Cardiac muscle cell (in vitro differentiated cells and primary cell): ENCODE results near the gene TANGO6. TPM values are rescaled to one million over a fixed set of nuclear protein-coding genes. Genes with fewer than 3 reads are reported as not detected.
A peak's percentile ranks its signal among the peaks of the same experiment; 100 is the strongest.

Experiments
- DNase-seq, 2 donors: peaks; one replicate each; pipeline versions ENCODE4 v3.0.0 to v3.0.0-alpha.2; 2010 to 2017; ENCODE audit warnings: low read depth in 1 of 2, low spot score in 1 of 2
- H3K27ac ChIP-seq: fragments of 200-600 bp; sonication (generic); 2 replicates; pipeline ENCODE4 v1.5.1; 2016
- H3K27me3 ChIP-seq: fragments of 200-600 bp; sonication (generic); 2 replicates; pipeline ENCODE4 v1.6.0; 2016; ENCODE audit warnings: control low read depth
- H3K36me3 ChIP-seq: fragments of 200-600 bp; sonication (generic); 2 replicates; pipeline ENCODE4 v1.5.1; 2016; ENCODE audit warnings: control low read depth
- H3K4me1 ChIP-seq: fragments of 200-600 bp; sonication (generic); 2 replicates; pipeline ENCODE4 v1.8.1; 2017; ENCODE audit warnings: low read depth, mild to moderate bottlenecking, mixed run types
- H3K4me3 ChIP-seq: fragments of 200-600 bp; sonication (generic); 2 replicates; pipeline ENCODE4 v1.5.1; 2016; ENCODE audit warnings: mild to moderate bottlenecking
- H3K9me3 ChIP-seq: fragments of 200-600 bp; sonication (generic); 2 replicates; pipeline ENCODE4 v1.5.1; 2017; ENCODE audit warnings: low read depth, mild to moderate bottlenecking, control low read depth
- CTCF ChIP-seq: IDR thresholded peaks from 2 replicates; pipeline ENCODE4 v1.5.1; 2012; ENCODE audit warnings: low read depth, mild to moderate bottlenecking, low read length
- polyA plus RNA-seq: library from polyadenylated mRNA; unstranded; fragments of >200 nt; fragmentation: Nextera tagmentation; extraction: Ambion mirVana; gene quantifications from 2 replicates; pipeline ENCODE4 v1.2.1, GENCODE V29; 2016
- total RNA-seq: library from RNA; depleted of rRNA; stranded (reverse); fragments of >200 nt; gene quantifications from 2 replicates; pipeline ENCODE4 v1.2.3, GENCODE V29; 2016

The TANGO6 gene
- total and polyA plus RNA-seq, 2 experiments from 2014 or later, result 5.4 to 8.9 TPM

DNA sequence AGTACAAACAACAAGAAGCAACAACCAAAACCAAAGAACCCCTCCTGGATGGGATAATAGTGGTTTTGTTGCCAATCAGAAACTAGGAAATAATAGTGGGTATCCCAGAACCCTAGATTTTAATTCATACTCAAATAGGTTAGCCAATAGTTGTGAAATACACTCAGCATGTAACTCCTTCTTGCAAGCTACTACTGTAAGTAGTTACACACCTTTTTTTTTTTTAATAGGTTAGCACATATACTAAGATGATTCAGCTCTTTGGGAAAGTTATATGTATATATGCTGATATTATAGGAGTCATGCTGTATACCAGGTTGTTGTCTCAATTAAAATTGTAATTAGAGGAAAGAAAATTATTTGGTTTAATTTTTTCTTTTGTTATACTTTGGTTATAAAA is 169.6 kb downstream of the TANGO6 start:
- no peak overlapping the region for H3K4me3 ChIP-seq
- H3K36me3 ChIP-seq, result no peaks in the 10 kb centered on the region
- no peak overlapping the region for H3K27ac ChIP-seq
- no peaks in the 10 kb centered on the region for H3K27me3 ChIP-seq
- no peak for DNase-seq
- TF ChIP-seq CTCF, result no peak
- no peaks in the 10 kb centered on the region for H3K4me1 ChIP-seq
- no peaks in the 10 kb centered on the region for H3K9me3 ChIP-seq

GRCh38 chr16:69013991-69014390 is 170.7 kb downstream of the TANGO6 start:
- Histone ChIP-seq H3K27ac (no peak overlapping the region), H3K4me1 (no peaks in the 10 kb centered on the region), H3K27me3 (no peaks in the 10 kb centered on the region), H3K9me3 (no peaks in the 10 kb centered on the region), H3K4me3 (no peak overlapping the region), H3K36me3 (no peaks in the 10 kb centered on the region)
- peak in 1 of 2 donors; percentile 5 for DNase-seq
- no peak for TF ChIP-seq CTCF

- Histone ChIP-seq H3K4me1 (no peaks in the 10 kb centered on the region), H3K9me3 (no peaks in the 10 kb centered on the region), H3K36me3 (no peaks in the 10 kb centered on the region), H3K4me3 (no peak overlapping the region), H3K27ac (no peak overlapping the region), H3K27me3 (no peaks in the 10 kb centered on the region)
- no peak for DNase-seq
- TF ChIP-seq CTCF, result no peak
Observed at GRCh38 chr16:69014811-69015210, 171.5 kb downstream of the TANGO6 start.

DNA sequence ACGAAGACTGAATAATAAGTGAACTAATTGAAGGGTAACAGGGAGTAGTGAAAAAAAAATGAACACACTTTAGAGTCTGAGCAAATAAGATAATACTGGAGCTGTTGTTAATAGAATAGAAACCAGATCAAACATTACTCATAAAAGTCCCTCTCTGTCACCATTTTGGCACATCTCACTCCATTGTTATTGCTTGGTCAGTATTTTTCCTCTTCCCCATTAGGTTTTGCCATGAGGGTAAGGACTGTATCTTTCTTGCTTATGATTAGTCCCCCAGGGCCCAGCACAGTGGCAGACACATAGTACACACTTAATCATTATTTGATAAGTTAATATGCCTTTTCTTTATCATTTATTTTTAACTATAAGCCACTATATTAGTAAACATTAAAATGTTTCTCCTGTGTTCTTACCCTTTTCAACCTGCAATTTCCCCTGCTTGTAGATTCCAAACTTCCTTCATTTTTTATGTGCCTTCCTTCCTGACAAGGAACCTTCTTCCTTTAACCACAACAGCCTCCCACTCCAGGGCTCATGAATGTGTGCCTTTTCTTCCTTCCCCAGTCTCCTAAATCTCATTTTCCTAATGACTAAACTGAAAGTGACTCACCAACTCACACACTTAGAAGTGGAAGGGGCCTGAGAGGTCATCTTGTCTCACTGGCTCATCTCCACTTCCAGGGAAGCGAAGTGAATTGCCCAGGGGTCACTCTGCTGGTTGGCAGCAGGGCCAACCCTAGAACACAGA is 173.9 kb downstream of the TANGO6 start:
- no peak overlapping the region for H3K4me3 ChIP-seq
- no peak for TF ChIP-seq CTCF
- H3K9me3 ChIP-seq, result no peaks in the 10 kb centered on the region
- H3K27me3 ChIP-seq, result no peaks in the 10 kb centered on the region
- no peak overlapping the region for H3K27ac ChIP-seq
- H3K36me3 ChIP-seq, result no peaks in the 10 kb centered on the region
- no peaks in the 10 kb centered on the region for H3K4me1 ChIP-seq
- peak in 1 of 2 donors; percentile 59 for DNase-seq

GRCh38 chr16:69019811-69020210 is 176.5 kb downstream of the TANGO6 start:
- H3K27ac ChIP-seq, result no peak overlapping the region
- no peaks in the 10 kb centered on the region for H3K36me3 ChIP-seq
- TF ChIP-seq CTCF, result no peak
- no peak overlapping the region for H3K4me3 ChIP-seq
- no peaks in the 10 kb centered on the region for H3K9me3 ChIP-seq
- H3K4me1 ChIP-seq, result no peaks in the 10 kb centered on the region
- DNase-seq, result no peak
- no peaks in the 10 kb centered on the region for H3K27me3 ChIP-seq
